ENCODE measurements around the gene SCUBE1. TPM values are rescaled to one million over a fixed set of nuclear protein-coding genes. Genes with fewer than 3 reads are reported as not detected.

The SCUBE1 gene
- total and polyA plus RNA-seq, 5 experiments from 2014 or later = not detected

- no peaks in the 10 kb centered on the region for H3K4me1 Mint-ChIP-seq
- no peaks in the 10 kb centered on the region for H3K9me3 Mint-ChIP-seq
- no peaks in the 10 kb centered on the region for H3K36me3 Mint-ChIP-seq
- no peak overlapping the region for H3K4me3 Mint-ChIP-seq
- H3K27me3 Mint-ChIP-seq = peaks cover 0 to 2% (median 0%) of the 10 kb centered on the region in 5 donors
- DNase-seq (no peak), ATAC-seq (no peak)
- H3K27ac Mint-ChIP-seq = peak overlapping the region in 1 of 10 donors; percentile 40
- POLR2A ChIA-PET = no interaction called here
Observed at GRCh38 chr22:43237280-43237679, 105.9 kb downstream of the SCUBE1 start.

GRCh38 chr22:43236411-43237166 lies 106.6 kb downstream of the SCUBE1 start:
- peaks cover 0 to 2% (median 0%) of the 10 kb centered on the region in 5 donors for H3K27me3 Mint-ChIP-seq
- no peak overlapping the region for H3K4me3 Mint-ChIP-seq
- ATAC-seq (no peak), DNase-seq (no peak)
- H3K4me1 Mint-ChIP-seq = no peaks in the 10 kb centered on the region
- POLR2A ChIA-PET = no interaction called here
- H3K9me3 Mint-ChIP-seq = no peaks in the 10 kb centered on the region
- H3K27ac Mint-ChIP-seq = peak overlapping the region in 1 of 10 donors; percentile 73
- no peaks in the 10 kb centered on the region for H3K36me3 Mint-ChIP-seq

- ATAC-seq = no peak
- Mint-ChIP-seq H3K27me3 (peaks cover 0 to 8% (median 4%) of the 10 kb centered on the region in 5 donors), H3K4me3 (no peak overlapping the region), H3K36me3 (no peaks in the 10 kb centered on the region), H3K27ac (peak overlapping the region in 2 of 10 donors; percentile 10 to 45), H3K9me3 (no peaks in the 10 kb centered on the region), H3K4me1 (peaks cover 4 to 7% (median 5%) of the 10 kb centered on the region in 4 donors)
- no peak for DNase-seq
- POLR2A ChIA-PET = no interaction called here
Observed at GRCh38 chr22:43235445-43236409, 107.4 kb downstream of the SCUBE1 start.

- POLR2A ChIA-PET = no interaction called here
- DNase-seq = no peak
Observed at GRCh38 chr22:43234264-43234988, 108.7 kb downstream of the SCUBE1 start.

GRCh38 chr22:43233529-43233928 lies 109.6 kb downstream of the SCUBE1 start:
- no peak overlapping the region for H3K4me3 Mint-ChIP-seq
- POLR2A ChIA-PET = no interaction called here
- ATAC-seq = no peak
- H3K27ac Mint-ChIP-seq = peak overlapping the region in 1 of 10 donors; percentile 48
- peaks cover 0 to 8% (median 4%) of the 10 kb centered on the region in 5 donors for H3K27me3 Mint-ChIP-seq
- no peaks in the 10 kb centered on the region for H3K9me3 Mint-ChIP-seq
- peaks cover 4 to 7% (median 5%) of the 10 kb centered on the region in 4 donors for H3K4me1 Mint-ChIP-seq
- DNase-seq = no peak
- no peaks in the 10 kb centered on the region for H3K36me3 Mint-ChIP-seq

More at GRCh38 chr22:43234264-43234988, 108.7 kb downstream of the SCUBE1 start:
- Mint-ChIP-seq H3K4me1 (peaks cover 4 to 7% (median 5%) of the 10 kb centered on the region in 4 donors), H3K36me3 (no peaks in the 10 kb centered on the region), H3K4me3 (no peak overlapping the region), H3K9me3 (no peaks in the 10 kb centered on the region), H3K27ac (no peak overlapping the region), H3K27me3 (peaks cover 0 to 8% (median 4%) of the 10 kb centered on the region in 5 donors)
- ATAC-seq = no peak

- no peaks in the 10 kb centered on the region for H3K9me3 Mint-ChIP-seq
- no peak for DNase-seq
- H3K4me3 Mint-ChIP-seq = no peak overlapping the region
- POLR2A ChIA-PET = no interaction called here
- peak overlapping the region in 1 of 10 donors; percentile 14 for H3K27ac Mint-ChIP-seq
- H3K36me3 Mint-ChIP-seq = no peaks in the 10 kb centered on the region
- no peak for ATAC-seq
- peaks cover 4 to 7% (median 5%) of the 10 kb centered on the region in 4 donors for H3K4me1 Mint-ChIP-seq
- peaks cover 0 to 8% (median 4%) of the 10 kb centered on the region in 5 donors for H3K27me3 Mint-ChIP-seq
Observed at GRCh38 chr22:43232445-43232844, 110.7 kb downstream of the SCUBE1 start.

- Mint-ChIP-seq H3K4me3 (no peak overlapping the region), H3K4me1 (peaks cover 4 to 7% (median 5%) of the 10 kb centered on the region in 4 donors), H3K27me3 (peaks cover 0 to 8% (median 4%) of the 10 kb centered on the region in 5 donors), H3K36me3 (no peaks in the 10 kb centered on the region), H3K27ac (no peak overlapping the region), H3K9me3 (no peaks in the 10 kb centered on the region)
- ATAC-seq (no peak), DNase-seq (no peak)
- POLR2A ChIA-PET = no interaction called here
Observed at GRCh38 chr22:43231724-43232034, 111.5 kb downstream of the SCUBE1 start.

GRCh38 chr22:43230971-43231723 lies 112.0 kb downstream of the SCUBE1 start:
- no peak overlapping the region for H3K4me3 Mint-ChIP-seq
- peaks cover 0 to 8% (median 4%) of the 10 kb centered on the region in 5 donors for H3K27me3 Mint-ChIP-seq
- no peaks in the 10 kb centered on the region for H3K36me3 Mint-ChIP-seq
- peak; percentile 73 to 74 for ATAC-seq
- peak overlapping the region in 2 of 10 donors; percentile 53 to 80 for H3K27ac Mint-ChIP-seq
- H3K9me3 Mint-ChIP-seq = no peaks in the 10 kb centered on the region
- H3K4me1 Mint-ChIP-seq = peaks cover 4 to 7% (median 7%) of the 10 kb centered on the region in 4 donors
- POLR2A ChIA-PET = no interaction called here
- peak; percentile 41 to 76 (median 60) for DNase-seq

- POLR2A ChIA-PET = no interaction called here
- Mint-ChIP-seq H3K27ac (peak overlapping the region in 1 of 10 donors; percentile 80), H3K36me3 (no peaks in the 10 kb centered on the region), H3K4me3 (no peak overlapping the region), H3K9me3 (no peaks in the 10 kb centered on the region), H3K27me3 (peaks cover 0 to 8% (median 4%) of the 10 kb centered on the region in 5 donors), H3K4me1 (peaks cover 4 to 10% (median 8%) of the 10 kb centered on the region in 4 donors)
- DNase-seq (no peak), ATAC-seq (no peak)
Observed at GRCh38 chr22:43230571-43230970, 112.6 kb downstream of the SCUBE1 start.

GRCh38 chr22:43228863-43229262 lies 114.3 kb downstream of the SCUBE1 start:
- DNase-seq (no peak), ATAC-seq (no peak)
- Mint-ChIP-seq H3K4me3 (no peak overlapping the region), H3K9me3 (no peaks in the 10 kb centered on the region), H3K4me1 (peaks cover 4 to 10% (median 8%) of the 10 kb centered on the region in 4 donors), H3K27ac (peak overlapping the region in 1 of 10 donors; percentile 7), H3K27me3 (peaks cover 0 to 8% (median 4%) of the 10 kb centered on the region in 5 donors), H3K36me3 (no peaks in the 10 kb centered on the region)
- POLR2A ChIA-PET = interaction anchor here (1.1 kb wide), 1 partner anchor 41 kb away, joined by 4 read pairs; no protein-coding TSS in a partner anchor

GRCh38 chr22:43228330-43228729 lies 114.8 kb downstream of the SCUBE1 start:
- Mint-ChIP-seq H3K27me3 (peaks cover 0 to 8% (median 4%) of the 10 kb centered on the region in 5 donors), H3K9me3 (no peaks in the 10 kb centered on the region), H3K36me3 (no peaks in the 10 kb centered on the region), H3K4me1 (peaks cover 4 to 10% (median 8%) of the 10 kb centered on the region in 4 donors), H3K27ac (peak overlapping the region in 2 of 10 donors; percentile 32 to 76), H3K4me3 (no peak overlapping the region)
- DNase-seq = peak in 1 of 10 donors; percentile 3
- POLR2A ChIA-PET = interaction anchor here (1.1 kb wide), 1 partner anchor 40 kb away, joined by 4 read pairs; no protein-coding TSS in a partner anchor
- no peak for ATAC-seq

Data from naive thymus-derived CD8-positive, alpha-beta T cell (primary cell).